ENCODE results near the gene HIF1AN. TPM values are rescaled to one million over a fixed set of nuclear protein-coding genes. Genes with fewer than 3 reads are reported as not detected.

Gene HIF1AN
- total and polyA plus RNA-seq, 2 experiments from 2014 or later: 13.7 to 36.0 TPM

DNA sequence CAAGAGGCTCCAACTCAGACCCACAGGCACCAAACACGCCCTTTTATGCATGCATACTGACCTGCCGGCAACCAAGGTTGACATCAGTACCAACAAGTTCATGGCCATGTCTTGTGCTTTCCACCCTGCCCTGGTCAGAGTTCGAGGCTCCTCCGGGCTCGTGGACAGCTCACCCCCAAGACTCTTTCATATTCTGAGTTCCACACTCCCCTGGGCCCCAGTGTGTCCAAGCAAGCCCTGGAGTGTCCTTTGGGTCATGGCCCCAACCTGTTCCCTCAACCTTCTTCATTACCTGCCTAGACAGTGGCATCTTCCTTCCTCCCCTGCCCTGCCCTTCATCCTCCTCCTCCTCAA lies 40.5 kb downstream of the HIF1AN start:
- Histone ChIP-seq H4K20me1 (ENCODE audit: insufficient read depth, poor library complexity, severe bottlenecking) (no peaks in the 10 kb centered on the region), H3K9me3 (ENCODE audit: low read depth) (no peaks in the 10 kb centered on the region), H3K27ac (no peak overlapping the region), H3K4me1 (ENCODE audit: insufficient read depth) (no peaks in the 10 kb centered on the region), H3K36me3 (replicated peaks; ENCODE audit: insufficient read depth, low read depth) (no peaks in the 10 kb centered on the region), H3K4me2 (no peak overlapping the region), H3K79me2 (no peaks in the 10 kb centered on the region), H2AFZ (no peak overlapping the region), H3K9me2 (replicated peaks; ENCODE audit: insufficient read depth) (no peaks in the 10 kb centered on the region), H3K27me3 (peaks cover 27% of the 10 kb centered on the region), H3K4me3 (no peak overlapping the region)
- no peak for DNase-seq (ENCODE audit: low spot score)
- WGBS (ENCODE audit: low lambda C conversion rate, missing lambda C conversion rate): 80% methylated on average over 5 of the region's 5 CpGs
- TF ChIP-seq EZH2 (IDR thresholded peaks at IDR 0.05; ENCODE audit: borderline replicate concordance) (no peak), EZH2phosphoT487 (IDR thresholded peaks at IDR 0.05; ENCODE audit: low read depth, severe bottlenecking, unreplicated experiment) (no peak)
- TF ChIP-seq, protein P1, sequence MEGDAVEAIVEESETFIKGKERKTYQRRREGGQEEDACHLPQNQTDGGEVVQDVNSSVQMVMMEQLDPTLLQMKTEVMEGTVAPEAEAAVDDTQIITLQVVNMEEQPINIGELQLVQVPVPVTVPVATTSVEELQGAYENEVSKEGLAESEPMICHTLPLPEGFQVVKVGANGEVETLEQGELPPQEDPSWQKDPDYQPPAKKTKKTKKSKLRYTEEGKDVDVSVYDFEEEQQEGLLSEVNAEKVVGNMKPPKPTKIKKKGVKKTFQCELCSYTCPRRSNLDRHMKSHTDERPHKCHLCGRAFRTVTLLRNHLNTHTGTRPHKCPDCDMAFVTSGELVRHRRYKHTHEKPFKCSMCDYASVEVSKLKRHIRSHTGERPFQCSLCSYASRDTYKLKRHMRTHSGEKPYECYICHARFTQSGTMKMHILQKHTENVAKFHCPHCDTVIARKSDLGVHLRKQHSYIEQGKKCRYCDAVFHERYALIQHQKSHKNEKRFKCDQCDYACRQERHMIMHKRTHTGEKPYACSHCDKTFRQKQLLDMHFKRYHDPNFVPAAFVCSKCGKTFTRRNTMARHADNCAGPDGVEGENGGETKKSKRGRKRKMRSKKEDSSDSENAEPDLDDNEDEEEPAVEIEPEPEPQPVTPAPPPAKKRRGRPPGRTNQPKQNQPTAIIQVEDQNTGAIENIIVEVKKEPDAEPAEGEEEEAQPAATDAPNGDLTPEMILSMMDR (IDR thresholded peaks at IDR 0.05; ENCODE audit: poor library complexity): no peak

DNA sequence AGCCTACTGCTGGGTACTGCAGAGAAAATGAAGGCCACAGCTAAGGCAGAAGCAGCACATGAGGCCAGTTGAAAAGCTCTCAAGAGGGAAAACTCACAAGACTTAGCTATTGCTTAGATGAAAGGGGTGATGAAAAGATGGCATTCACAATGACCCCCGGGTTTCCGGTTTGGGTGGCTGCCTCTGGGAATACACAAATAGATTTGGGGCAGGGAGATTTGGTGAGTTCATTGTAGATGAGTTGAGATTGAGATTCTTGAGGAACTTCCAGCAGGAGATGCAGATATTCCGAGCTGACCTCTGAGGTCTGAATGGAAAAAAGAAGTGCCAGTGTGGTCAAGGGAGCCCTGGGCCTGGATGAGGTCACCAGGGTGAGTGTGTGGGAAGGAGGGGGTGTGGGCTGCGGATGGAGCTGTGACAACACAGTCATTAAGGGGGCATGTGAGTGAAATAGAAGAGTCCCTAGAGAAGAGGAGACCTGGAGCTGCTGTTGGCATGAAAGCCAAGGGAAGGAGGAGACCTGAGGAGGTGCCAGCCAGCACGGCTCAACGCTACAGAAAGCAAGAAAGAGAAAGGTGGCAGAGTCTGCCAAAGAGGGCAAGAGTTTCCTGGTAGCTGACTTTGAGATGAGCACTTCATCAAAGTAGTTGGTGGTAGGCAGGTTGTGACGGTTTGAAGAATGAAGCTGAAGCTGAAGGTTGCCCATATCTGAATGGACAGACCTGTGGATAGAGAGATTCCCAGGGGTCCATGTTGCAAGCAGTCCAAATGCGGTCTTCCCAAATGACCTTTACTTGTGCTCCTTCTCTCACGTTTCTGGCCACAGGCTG lies 43.7 kb downstream of the HIF1AN start:
- Histone ChIP-seq H3K36me3 (replicated peaks; ENCODE audit: insufficient read depth, low read depth) (no peaks in the 10 kb centered on the region), H3K27me3 (peaks cover 35% of the 10 kb centered on the region), H3K4me3 (no peak overlapping the region), H4K20me1 (ENCODE audit: insufficient read depth, poor library complexity, severe bottlenecking) (no peaks in the 10 kb centered on the region), H3K4me1 (ENCODE audit: insufficient read depth) (no peaks in the 10 kb centered on the region), H3K27ac (no peak overlapping the region), H3K79me2 (no peaks in the 10 kb centered on the region), H3K9me3 (ENCODE audit: low read depth) (no peaks in the 10 kb centered on the region), H2AFZ (no peak overlapping the region), H3K4me2 (no peak overlapping the region), H3K9me2 (replicated peaks; ENCODE audit: insufficient read depth) (no peaks in the 10 kb centered on the region)
- no peak for DNase-seq (ENCODE audit: low spot score)
- WGBS (ENCODE audit: low lambda C conversion rate, missing lambda C conversion rate): 83% methylated on average over 9 of the region's 9 CpGs
- TF ChIP-seq EZH2 (IDR thresholded peaks at IDR 0.05; ENCODE audit: borderline replicate concordance): no peak
- TF ChIP-seq, protein P1 (IDR thresholded peaks at IDR 0.05; ENCODE audit: poor library complexity): no peak
- no peak for TF ChIP-seq EZH2phosphoT487 (IDR thresholded peaks at IDR 0.05; ENCODE audit: low read depth, severe bottlenecking, unreplicated experiment)

DNA sequence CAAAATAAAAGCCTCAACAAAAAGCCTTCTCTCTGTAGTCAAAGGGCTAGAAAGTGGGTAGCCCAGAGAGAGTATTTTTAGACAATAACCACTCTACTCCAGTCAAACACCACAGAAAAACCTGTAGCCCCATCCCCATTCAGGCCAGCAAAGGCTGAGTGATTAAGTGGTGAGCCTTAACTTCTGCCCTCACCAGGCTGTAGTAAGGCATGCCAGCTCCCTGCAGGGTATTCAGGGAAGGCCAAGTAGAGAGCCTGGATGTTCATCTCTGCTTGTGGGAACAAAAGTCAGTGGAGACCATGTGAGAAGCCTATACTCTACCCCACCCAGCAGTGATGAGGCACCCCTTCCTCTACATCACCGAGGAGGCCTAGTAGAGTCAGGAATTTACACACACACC lies 51.2 kb downstream of the HIF1AN start:
- Histone ChIP-seq H3K4me1 (ENCODE audit: insufficient read depth) (no peaks in the 10 kb centered on the region), H3K9me2 (replicated peaks; ENCODE audit: insufficient read depth) (no peaks in the 10 kb centered on the region), H3K36me3 (replicated peaks; ENCODE audit: insufficient read depth, low read depth) (no peaks in the 10 kb centered on the region), H3K4me2 (no peak overlapping the region), H3K4me3 (no peak overlapping the region), H2AFZ (no peak overlapping the region), H4K20me1 (ENCODE audit: insufficient read depth, poor library complexity, severe bottlenecking) (no peaks in the 10 kb centered on the region), H3K79me2 (no peaks in the 10 kb centered on the region), H3K27me3 (peaks cover 61% of the 10 kb centered on the region), H3K27ac (no peak overlapping the region), H3K9me3 (ENCODE audit: low read depth) (no peaks in the 10 kb centered on the region)
- TF ChIP-seq, protein P1 (IDR thresholded peaks at IDR 0.05; ENCODE audit: poor library complexity): no peak
- TF ChIP-seq EZH2 (IDR thresholded peaks at IDR 0.05; ENCODE audit: borderline replicate concordance) (no peak), EZH2phosphoT487 (IDR thresholded peaks at IDR 0.05; ENCODE audit: low read depth, severe bottlenecking, unreplicated experiment) (no peak)
- WGBS (ENCODE audit: low lambda C conversion rate, missing lambda C conversion rate): 86% methylated on average over 1 of the region's 1 CpG
- DNase-seq (ENCODE audit: low spot score): no peak

Measured in hepatocyte (in vitro differentiated cells).